Neuronal stem cell (in vitro differentiated cells): ENCODE data around the gene ERP44.
"Not testable (repeated sequence)": the region's sequence is repeated elsewhere in the genome, so short reads cannot be mapped to it uniquely, and the experiment has no call there.

Source experiments
- DNase-seq: peaks from one replicate; pipeline ENCODE4 v3.0.0-alpha.2; 2013; ENCODE audit warnings: low spot score
- H2AFZ ChIP-seq: one replicate; pipeline ENCODE4 v1.6.1; 2013; ENCODE audit warnings: mild to moderate bottlenecking, low read length, inconsistent platforms
- H2AK5ac ChIP-seq: 2 replicates; pipeline ENCODE4 v1.6.1; 2013; ENCODE audit warnings: low read depth, mild to moderate bottlenecking, inconsistent platforms, low read length, moderate library complexity, mixed read lengths
- H2BK120ac ChIP-seq: 2 replicates; pipeline ENCODE4 v1.6.1; 2013; ENCODE audit warnings: low read depth, mild to moderate bottlenecking, inconsistent platforms, low read length, moderate library complexity, mixed read lengths
- H2BK12ac ChIP-seq: one replicate; pipeline ENCODE4 v1.6.1; 2013; ENCODE audit warnings: low read length, inconsistent platforms
- H2BK15ac ChIP-seq: 2 replicates; pipeline ENCODE4 v1.6.1; 2013; ENCODE audit warnings: mild to moderate bottlenecking, low read length, inconsistent platforms, mixed read lengths
- H2BK5ac ChIP-seq: one replicate; pipeline ENCODE4 v1.6.1; 2013; ENCODE audit warnings: inconsistent platforms, mild to moderate bottlenecking, low read length, moderate library complexity
- H3K14ac ChIP-seq: one replicate; pipeline ENCODE4 v1.6.1; 2013; ENCODE audit warnings: low read length, inconsistent platforms
- H3K18ac ChIP-seq: 2 replicates; pipeline ENCODE4 v1.6.1; 2013; ENCODE audit warnings: low read length, inconsistent platforms
- H3K23ac ChIP-seq: 2 replicates; pipeline ENCODE4 v1.6.1; 2013; ENCODE audit warnings: low read depth, mild to moderate bottlenecking, mixed read lengths, low read length, inconsistent platforms; ENCODE audit not compliant: poor library complexity
- H3K27ac ChIP-seq: replicated peaks from 3 replicates; pipeline ENCODE4 v1.5.1; 2013; ENCODE audit warnings: low read length, inconsistent platforms
- H3K27me3 ChIP-seq, 3 experiments: 2 replicates each; pipeline ENCODE4 v1.6.1; 2013; ENCODE audit warnings: low read length in 3 of 3, mild to moderate bottlenecking in 2 of 3, inconsistent platforms in 1 of 3, low read depth in 1 of 3, mixed read lengths in 1 of 3, moderate library complexity in 1 of 3; ENCODE audit not compliant: control insufficient read depth in 3 of 3, insufficient read depth in 3 of 3
- H3K36me3 ChIP-seq, 2 donors: replicated peaks in 1 of 2; 2 replicates each; pipeline ENCODE4 v1.6.1; 2013; ENCODE audit warnings: low read length in 2 of 2; ENCODE audit not compliant: control insufficient read depth in 2 of 2, insufficient read depth in 2 of 2
- H3K4ac ChIP-seq: 2 replicates; pipeline ENCODE4 v1.6.1; 2013; ENCODE audit warnings: inconsistent platforms, mild to moderate bottlenecking, low read length, moderate library complexity
- H3K4me1 ChIP-seq, 2 donors: 1 replicate in 1 of 2; 2 replicates in 1 of 2; pipeline ENCODE4 v1.6.1; 2013; ENCODE audit warnings: low read length in 2 of 2, low read depth in 1 of 2; ENCODE audit not compliant: control insufficient read depth in 2 of 2, insufficient read depth in 1 of 2
- H3K4me2 ChIP-seq: one replicate; pipeline ENCODE4 v1.6.1; 2013; ENCODE audit warnings: mild to moderate bottlenecking, low read length, inconsistent platforms; ENCODE audit not compliant: insufficient read depth, poor library complexity, severe bottlenecking
- H3K4me3 ChIP-seq, 2 donors: 2 replicates each; pipeline ENCODE4 v1.5.1; 2013; ENCODE audit warnings: low read length in 2 of 2, mild to moderate bottlenecking in 2 of 2, inconsistent platforms in 1 of 2, moderate library complexity in 1 of 2
- H3K79me1 ChIP-seq: one replicate; pipeline ENCODE4 v1.6.1; 2013; ENCODE audit warnings: low read depth, mild to moderate bottlenecking, inconsistent platforms, low read length, moderate library complexity
- H3K9ac ChIP-seq: one replicate; pipeline ENCODE4 v1.6.1; 2013; ENCODE audit warnings: mild to moderate bottlenecking, low read depth, low read length, inconsistent platforms; ENCODE audit not compliant: poor library complexity
- H3K9me3 ChIP-seq, 2 donors: replicated peaks in 1 of 2; 2 replicates each; pipeline versions ENCODE3 to v1.6.1; 2013; ENCODE audit warnings: low read length in 2 of 2, mild to moderate bottlenecking in 2 of 2, inconsistent platforms in 1 of 2, low read depth in 1 of 2, mixed read lengths in 1 of 2, moderate library complexity in 1 of 2; ENCODE audit not compliant: control insufficient read depth in 2 of 2, insufficient read depth in 1 of 2
- H4K8ac ChIP-seq: one replicate; pipeline ENCODE4 v1.6.1; 2013; ENCODE audit warnings: low read depth, mild to moderate bottlenecking, inconsistent platforms, low read length, moderate library complexity
- H4K91ac ChIP-seq: one replicate; pipeline ENCODE4 v1.6.1; 2013; ENCODE audit warnings: low read length, low read depth, mild to moderate bottlenecking, inconsistent platforms; ENCODE audit not compliant: poor library complexity
- WGBS, 2 donors: extraction: QIAGEN DNeasy Blood & Tissue Kit; methylation state at CpG; one replicate each; pipeline ENCODE4 v1.1.7; 2013; ENCODE audit warnings: missing lambda C conversion rate in 2 of 2, mixed read lengths in 1 of 2; ENCODE audit not compliant: insufficient read length in 2 of 2, insufficient replicate concordance in 1 of 2; ENCODE audit errors: extremely low coverage in 2 of 2; 5-methylcytosine and 5-hydroxymethylcytosine counted together

ERP44 gene

GRCh38 chr9:100140303-100140702 lies 41.5 kb upstream of the ERP44 start:
- not testable (repeated sequence) for H3K9ac ChIP-seq, H3K79me1 ChIP-seq, DNase-seq, H3K36me3 ChIP-seq, H3K4me2 ChIP-seq, H3K4ac ChIP-seq, H3K18ac ChIP-seq, H2BK12ac ChIP-seq, H2BK15ac ChIP-seq, H2BK5ac ChIP-seq, H3K9me3 ChIP-seq, H3K14ac ChIP-seq, H3K4me1 ChIP-seq, H3K4me3 ChIP-seq, H3K27ac ChIP-seq, H4K8ac ChIP-seq, H2BK120ac ChIP-seq, H4K91ac ChIP-seq, H2AK5ac ChIP-seq, H3K27me3 ChIP-seq, H3K23ac ChIP-seq, H2AFZ ChIP-seq
- 100% methylated on average over 3 of the region's 6 CpGs; no CpG with 5 or more reads in 1 of the 2 donors for WGBS, 2 donors

- not testable (repeated sequence) for H3K4ac ChIP-seq, H3K4me2 ChIP-seq, H3K14ac ChIP-seq, H2AK5ac ChIP-seq, H3K9ac ChIP-seq, H2BK5ac ChIP-seq, H4K8ac ChIP-seq, H3K27me3 ChIP-seq, H4K91ac ChIP-seq, H3K4me3 ChIP-seq, H3K79me1 ChIP-seq, H3K4me1 ChIP-seq, H3K23ac ChIP-seq, H3K9me3 ChIP-seq, DNase-seq, H2BK12ac ChIP-seq, H3K18ac ChIP-seq, H3K27ac ChIP-seq, H2BK15ac ChIP-seq, H2AFZ ChIP-seq, H2BK120ac ChIP-seq
- H3K36me3 ChIP-seq, result peaks cover 0 to 20% of the 10 kb centered on the region in 2 donors
- no CpG with 5 or more reads among the region's 5 CpGs for WGBS, 2 donors
Measured at GRCh38 chr9:100136799-100137198, 38.0 kb upstream of the ERP44 start.

GRCh38 chr9:100134731-100135130 lies 35.9 kb upstream of the ERP44 start:
- no peak overlapping the region for H3K23ac ChIP-seq
- H2BK15ac ChIP-seq, result no peak overlapping the region
- H3K4ac ChIP-seq, result no peak overlapping the region
- no peak overlapping the region for H3K18ac ChIP-seq
- H2AK5ac ChIP-seq, result no peak overlapping the region
- H4K91ac ChIP-seq, result no peak overlapping the region
- H3K79me1 ChIP-seq, result no peaks in the 10 kb centered on the region
- WGBS, 2 donors, result no CpG with 5 or more reads among the region's 3 CpGs
- no peak overlapping the region for H3K9ac ChIP-seq
- no peaks in the 10 kb centered on the region for H3K9me3 ChIP-seq
- H3K4me1 ChIP-seq, result peaks cover 0 to under 1% of the 10 kb centered on the region in 2 donors
- no peak overlapping the region for H2BK12ac ChIP-seq
- no peak overlapping the region for H3K27ac ChIP-seq
- no peak overlapping the region for H3K4me2 ChIP-seq
- DNase-seq, result no peak
- no peak overlapping the region for H2AFZ ChIP-seq
- peaks cover 0 to 33% of the 10 kb centered on the region in 2 donors for H3K36me3 ChIP-seq
- H2BK5ac ChIP-seq, result no peak overlapping the region
- H3K27me3 ChIP-seq, result no peaks in the 10 kb centered on the region
- H2BK120ac ChIP-seq, result no peak overlapping the region
- H4K8ac ChIP-seq, result no peak overlapping the region
- H3K4me3 ChIP-seq, result no peak overlapping the region
- H3K14ac ChIP-seq, result no peak overlapping the region

- H3K4ac ChIP-seq, result no peak overlapping the region
- peaks cover 0 to 48% of the 10 kb centered on the region in 2 donors for H3K36me3 ChIP-seq
- H3K27ac ChIP-seq, result no peak overlapping the region
- H3K18ac ChIP-seq, result no peak overlapping the region
- no peak overlapping the region for H3K4me3 ChIP-seq
- no peaks in the 10 kb centered on the region for H3K79me1 ChIP-seq
- no peak overlapping the region for H4K8ac ChIP-seq
- no peak overlapping the region for H3K9ac ChIP-seq
- no peaks in the 10 kb centered on the region for H3K9me3 ChIP-seq
- H2BK15ac ChIP-seq, result no peak overlapping the region
- H2BK5ac ChIP-seq, result no peak overlapping the region
- H2AFZ ChIP-seq, result no peak overlapping the region
- no peaks in the 10 kb centered on the region for H3K4me1 ChIP-seq
- no peak overlapping the region for H2BK12ac ChIP-seq
- no peak overlapping the region for H2BK120ac ChIP-seq
- WGBS, 2 donors, result no CpG with 5 or more reads among the region's 3 CpGs
- H4K91ac ChIP-seq, result no peak overlapping the region
- DNase-seq, result no peak
- no peak overlapping the region for H3K23ac ChIP-seq
- no peak overlapping the region for H2AK5ac ChIP-seq
- no peaks in the 10 kb centered on the region for H3K27me3 ChIP-seq
- no peak overlapping the region for H3K4me2 ChIP-seq
- H3K14ac ChIP-seq, result no peak overlapping the region
Measured at GRCh38 chr9:100131875-100132430, 33.2 kb upstream of the ERP44 start.
